ENCODE measurements around the gene COA6. TPM values are rescaled to one million over a fixed set of nuclear protein-coding genes. Genes with fewer than 3 reads are reported as not detected.
"Not testable (repeated sequence)": the region's sequence is repeated elsewhere in the genome, so short reads cannot be mapped to it uniquely, and the experiment has no call there.

COA6 gene
- total RNA-seq, 4 donors from 2014 or later, result 8.2 to 32.4 (median 23.8) TPM

GRCh38 chr1:234398849-234399381 lies 25.7 kb downstream of the COA6 start:
- no peak overlapping the region for H3K4me3 ChIP-seq (replicated peaks in 1 of 3)
- TF ChIP-seq POLR2A (IDR thresholded peaks at IDR 0.05) (no peak), CTCF (IDR thresholded peaks at IDR 0.05) (no peak)
- H3K4me1 ChIP-seq, result no peaks in the 10 kb centered on the region
- H3K9me3 ChIP-seq, result no peaks in the 10 kb centered on the region
- WGBS, 2 donors, result 74 to 83% methylated on average over 8 of the region's 8 CpGs
- intact Hi-C loops (cut with DNase I), result no loop called here
- DNase-seq, result no peak
- H3K27me3 ChIP-seq, result no peaks in the 10 kb centered on the region
- H3K36me3 ChIP-seq, result no peaks in the 10 kb centered on the region
- H3K27ac ChIP-seq, result no peak overlapping the region

GRCh38 chr1:234399515-234399914 lies 26.3 kb downstream of the COA6 start:
- H3K4me1 ChIP-seq; H3K27me3 ChIP-seq; intact Hi-C loops (cut with DNase I); H3K36me3 ChIP-seq; H3K27ac ChIP-seq; H3K9me3 ChIP-seq; DNase-seq; H3K4me3 ChIP-seq (replicated peaks in 1 of 3): not testable (repeated sequence)
- 93 to 96% methylated on average over 6 of the region's 6 CpGs for WGBS, 2 donors

- intact Hi-C loops (cut with DNase I), result no loop called here
- TF ChIP-seq POLR2A (IDR thresholded peaks at IDR 0.05), result no peak
- no peak for TF ChIP-seq CTCF (IDR thresholded peaks at IDR 0.05)
- no peak overlapping the region for H3K4me3 ChIP-seq (replicated peaks in 1 of 3)
- H3K4me1 ChIP-seq, result no peaks in the 10 kb centered on the region
- no peak overlapping the region for H3K27ac ChIP-seq
- no peaks in the 10 kb centered on the region for H3K9me3 ChIP-seq
- H3K27me3 ChIP-seq, result no peaks in the 10 kb centered on the region
- no peak for DNase-seq
- no peaks in the 10 kb centered on the region for H3K36me3 ChIP-seq
Observed at GRCh38 chr1:234400773-234401172, 27.5 kb downstream of the COA6 start.

GRCh38 chr1:234401658-234402057 lies 28.4 kb downstream of the COA6 start:
- H3K4me1 ChIP-seq, result no peaks in the 10 kb centered on the region
- 95 to 98% methylated on average over 3 of the region's 3 CpGs for WGBS, 2 donors
- DNase-seq, result no peak
- TF ChIP-seq CTCF (IDR thresholded peaks at IDR 0.05) (no peak), POLR2A (IDR thresholded peaks at IDR 0.05) (no peak)
- no peak overlapping the region for H3K27ac ChIP-seq
- no peaks in the 10 kb centered on the region for H3K27me3 ChIP-seq
- H3K36me3 ChIP-seq, result no peaks in the 10 kb centered on the region
- H3K4me3 ChIP-seq (replicated peaks in 1 of 3), result no peak overlapping the region
- no peaks in the 10 kb centered on the region for H3K9me3 ChIP-seq
- intact Hi-C loops (cut with DNase I), result no loop called here

- Histone ChIP-seq H3K4me1 (no peaks in the 10 kb centered on the region), H3K9me3 (no peaks in the 10 kb centered on the region), H3K36me3 (no peaks in the 10 kb centered on the region), H3K4me3 (replicated peaks in 1 of 3) (no peak overlapping the region), H3K27me3 (no peaks in the 10 kb centered on the region), H3K27ac (no peak overlapping the region)
- intact Hi-C loops (cut with DNase I), result no loop called here
- no peak for DNase-seq
- WGBS, 2 donors, result 92 to 95% methylated on average over 3 of the region's 3 CpGs
- TF ChIP-seq POLR2A (IDR thresholded peaks at IDR 0.05) (no peak), CTCF (IDR thresholded peaks at IDR 0.05) (no peak)
Observed at GRCh38 chr1:234402939-234403338, 29.7 kb downstream of the COA6 start.

- no peaks in the 10 kb centered on the region for H3K9me3 ChIP-seq
- 46 to 59% methylated on average over 6 of the region's 6 CpGs for WGBS, 2 donors
- H3K27ac ChIP-seq, result no peak overlapping the region
Observed at GRCh38 chr1:234405676-234406075, 32.4 kb downstream of the COA6 start.

More at GRCh38 chr1:234405676-234406075, 32.4 kb downstream of the COA6 start:
- H3K36me3 ChIP-seq, result peaks cover 0 to 5% of the 10 kb centered on the region in 2 donors
- no peak overlapping the region for H3K4me3 ChIP-seq (replicated peaks in 1 of 3)
- DNase-seq, result no peak
- no peaks in the 10 kb centered on the region for H3K27me3 ChIP-seq
- H3K4me1 ChIP-seq, result no peaks in the 10 kb centered on the region
- TF ChIP-seq CTCF (IDR thresholded peaks at IDR 0.05) (no peak), POLR2A (IDR thresholded peaks at IDR 0.05) (no peak)
- intact Hi-C loops (cut with DNase I), result no loop called here

All from thyroid gland (tissue), 4 donors.